HEK293 (cell line): Measurements from ENCODE around the gene YPEL1.

ENCODE experiments used
- CTCF ChIA-PET: fragments of 350-600 bp; formaldehyde crosslinking; extraction: SDS; loops from one replicate; lab custom pipeline; 2021; ENCODE audit warnings: antibody characterized with exemption; lab: Yijun Ruan, JAX
- POLR2A ChIA-PET: fragments of 300-600 bp; formaldehyde crosslinking; extraction: SDS; loops from one replicate; lab custom pipeline; 2020; ENCODE audit warnings: antibody characterized with exemption, inconsistent platforms; lab: Yijun Ruan, JAX
- H3K27ac ChIP-seq: fragments of 200-500 bp; sonication (Bioruptor generic); 2 replicates; pipeline ENCODE4 v1.5.1; 2014; ENCODE audit warnings: low read depth, low read length, control low read depth, inconsistent platforms; ENCODE audit errors: extremely low read depth
- H3K36me3 ChIP-seq, 2 experiments: fragments of 200-500 bp in 1 of 2; sonication (Bioruptor generic) in 1 of 2; 1 replicate in 1 of 2; 2 replicates in 1 of 2; pipeline ENCODE4 v1.5.1; 2014 to 2017; ENCODE audit warnings: inconsistent platforms in 2 of 2, low read length in 2 of 2; ENCODE audit not compliant: control insufficient read depth in 2 of 2, insufficient read depth in 1 of 2
- H3K4me1 ChIP-seq: fragments of 200-500 bp; sonication (Bioruptor generic); 2 replicates; pipeline ENCODE4 v1.5.1; 2014; ENCODE audit warnings: mild to moderate bottlenecking, low read length, inconsistent platforms; ENCODE audit not compliant: control insufficient read depth, insufficient read depth
- H3K4me3 ChIP-seq: 2 replicates; pipeline ENCODE4 v1.5.1; 2011; ENCODE audit warnings: low read depth, mild to moderate bottlenecking, control low read depth, low read length, moderate library complexity
- H3K9me3 ChIP-seq: fragments of 200-500 bp; sonication (Bioruptor generic); 2 replicates; pipeline ENCODE4 v1.5.1; 2014; ENCODE audit warnings: low read depth, low read length, inconsistent platforms; ENCODE audit not compliant: control insufficient read depth, insufficient read depth
- PBX3 ChIP-seq: sonication (generic); formaldehyde crosslinking; IDR thresholded peaks from 2 replicates; pipeline ENCODE4 v1.8.1; 2022; ENCODE audit warnings: mild to moderate bottlenecking, moderate library complexity, missing genetic modification reagents
- ZBTB26 ChIP-seq: fragments of 450-650 bp; formaldehyde crosslinking; optimal IDR thresholded peaks from 2 replicates; pipeline ENCODE3; 2016; ENCODE audit warnings: missing biosample characterization, mild to moderate bottlenecking, missing genetic modification characterization
- ZNF140 ChIP-seq: fragments of 450-650 bp; formaldehyde crosslinking; IDR thresholded peaks from 2 replicates; pipeline ENCODE4 v1.5.1; 2016; ENCODE audit warnings: missing biosample characterization, missing genetic modification characterization
- ZNF146 ChIP-seq: fragments of 450-650 bp; formaldehyde crosslinking; IDR thresholded peaks from 2 replicates; pipeline ENCODE4 v1.5.1; 2016; ENCODE audit warnings: missing biosample characterization, missing genetic modification characterization
- ZNF223 ChIP-seq: fragments of 450-650 bp; formaldehyde crosslinking; IDR thresholded peaks from 2 replicates; pipeline ENCODE4 v1.5.1; 2016; ENCODE audit warnings: missing biosample characterization, missing genetic modification characterization
- ZNF311 ChIP-seq: fragments of 450-650 bp; formaldehyde crosslinking; IDR thresholded peaks from 2 replicates; pipeline ENCODE4 v1.5.1; 2017; ENCODE audit warnings: missing biosample characterization, missing genetic modification characterization, borderline replicate concordance
- ZNF37A ChIP-seq: fragments of 450-650 bp; IDR thresholded peaks from 2 replicates; pipeline ENCODE4 v1.5.1; 2018; ENCODE audit warnings: missing biosample characterization, missing genetic modification characterization
- ZNF394 ChIP-seq: fragments of 450-650 bp; formaldehyde crosslinking; IDR thresholded peaks from 2 replicates; pipeline ENCODE4 v1.5.1; 2016; ENCODE audit warnings: missing biosample characterization, missing genetic modification characterization, mild to moderate bottlenecking, moderate library complexity, borderline replicate concordance
- ZNF488 ChIP-seq: fragments of 450-650 bp; formaldehyde crosslinking; IDR thresholded peaks from 2 replicates; pipeline ENCODE4 v1.5.1; 2016; ENCODE audit warnings: missing biosample characterization, missing genetic modification characterization
- ZNF514 ChIP-seq: fragments of 450-650 bp; formaldehyde crosslinking; IDR thresholded peaks from 2 replicates; pipeline ENCODE4 v1.5.1; 2016; ENCODE audit warnings: missing biosample characterization, missing genetic modification characterization
- ZNF521 ChIP-seq: fragments of 450-650 bp; formaldehyde crosslinking; IDR thresholded peaks from 2 replicates; pipeline ENCODE4 v1.5.1; 2017; ENCODE audit warnings: missing biosample characterization, mild to moderate bottlenecking, missing genetic modification characterization
- ZNF548 ChIP-seq: fragments of 450-650 bp; formaldehyde crosslinking; IDR thresholded peaks from 2 replicates; pipeline ENCODE4 v1.5.1; 2016; ENCODE audit warnings: missing biosample characterization, missing genetic modification characterization
- ZNF558 ChIP-seq: fragments of 450-650 bp; formaldehyde crosslinking; IDR thresholded peaks from 2 replicates; pipeline ENCODE4 v1.5.1; 2016; ENCODE audit warnings: missing biosample characterization, missing genetic modification characterization
- ZNF658 ChIP-seq: fragments of 450-650 bp; formaldehyde crosslinking; IDR thresholded peaks from 2 replicates; pipeline ENCODE4; 2016; ENCODE audit warnings: missing biosample characterization, missing genetic modification characterization
- ZNF692 ChIP-seq: fragments of 450-650 bp; formaldehyde crosslinking; IDR thresholded peaks from 2 replicates; pipeline ENCODE4 v1.5.1; 2016; ENCODE audit warnings: missing biosample characterization, missing genetic modification characterization
- ZNF707 ChIP-seq: fragments of 450-650 bp; formaldehyde crosslinking; IDR thresholded peaks from 2 replicates; pipeline ENCODE4 v1.5.1; 2016; ENCODE audit warnings: missing biosample characterization, missing genetic modification characterization
- ZNF776 ChIP-seq: fragments of 450-650 bp; formaldehyde crosslinking; IDR thresholded peaks from 2 replicates; pipeline ENCODE4 v1.5.0; 2017; ENCODE audit warnings: missing biosample characterization, missing genetic modification characterization, borderline replicate concordance
- ZNF830 ChIP-seq: fragments of 450-650 bp; IDR thresholded peaks from 2 replicates; pipeline ENCODE4 v1.5.0; 2018; ENCODE audit warnings: missing biosample characterization, missing genetic modification characterization, low read depth, mild to moderate bottlenecking, moderate library complexity
- ZNF843 ChIP-seq: fragments of 450-650 bp; formaldehyde crosslinking; IDR thresholded peaks from 2 replicates; pipeline ENCODE4 v1.5.1; 2016; ENCODE audit warnings: missing biosample characterization, missing genetic modification characterization

The YPEL1 gene

GRCh38 chr22:21738081-21738480 is 2.5 kb upstream of the YPEL1 start (continued):
- no peak for TF ChIP-seq ZNF223 (tag by site-specific recombination)
- no peak for TF ChIP-seq ZNF37A (tag by site-specific recombination)
- TF ChIP-seq ZNF830, result no peak

GRCh38 chr22:21736948-21737347 is 1.4 kb upstream of the YPEL1 start:
- H3K9me3 ChIP-seq, result no peaks in the 10 kb centered on the region
- TF ChIP-seq ZNF658 (tag by site-specific recombination) (no peak), ZNF692 (no peak), ZNF140 (tag by site-specific recombination) (no peak), ZBTB26 (tag by site-specific recombination) (no peak), ZNF548 (tag by site-specific recombination) (no peak), ZNF521 (tag by site-specific recombination) (no peak), ZNF707 (tag by site-specific recombination) (no peak), ZNF488 (tag by site-specific recombination) (no peak), ZNF776 (tag by site-specific recombination) (no peak), ZNF146 (tag by site-specific recombination) (no peak), ZNF311 (tag by site-specific recombination) (no peak), ZNF843 (no peak), ZNF558 (tag by site-specific recombination) (no peak), ZNF514 (tag by site-specific recombination) (no peak)
- TF ChIP-seq, all 188 proteins: peak for 0
- H3K36me3 ChIP-seq, result no peaks in the 10 kb centered on the region
- no peak overlapping the region for H3K4me3 ChIP-seq
- ChIA-PET POLR2A (no interaction called here), CTCF (no interaction called here)
- no peaks in the 10 kb centered on the region for H3K4me1 ChIP-seq
- H3K27ac ChIP-seq, result no peak overlapping the region

- no peak for TF ChIP-seq ZNF394 (tag by site-specific recombination)
- peak; percentile 60; the same call in 1 of the 2 replicates for TF ChIP-seq PBX3 (CRISPR knock-in tag)
- Histone ChIP-seq H3K36me3 (no peaks in the 10 kb centered on the region), H3K4me3 (peak overlapping the region; percentile 33), H3K9me3 (no peaks in the 10 kb centered on the region), H3K4me1 (no peaks in the 10 kb centered on the region), H3K27ac (no peak overlapping the region)
- CTCF ChIA-PET, result no interaction called here
- POLR2A ChIA-PET, result interaction anchor here (0.6 to 1.9 kb wide), 13 partner anchors 13 to 236 kb away, joined by 3 to 12 read pairs (median 3); no protein-coding TSS in a partner anchor
Measured at GRCh38 chr22:21736084-21736642, 569 bp upstream of the YPEL1 start.
